ENCODE results near the gene KCNH2.

- TF ChIP-seq TCF7L2 (IDR thresholded peaks at IDR 0.05; ENCODE audit: low read depth, low read length) (no peak), POLR2AphosphoS5 (IDR thresholded peaks at IDR 0.05; ENCODE audit: low read depth, low read length) (no peak), CTCF (IDR thresholded peaks at IDR 0.05) (no peak)
Measured at GRCh38 chr7:150976529-150977381, 1.4 kb downstream of the KCNH2 start.
